Keratinocyte (primary cell): Measurements from ENCODE around the gene PCDHA7. TPM values are rescaled to one million over a fixed set of nuclear protein-coding genes. Genes with fewer than 3 reads are reported as not detected.
"Not testable (repeated sequence)": the region's sequence is repeated elsewhere in the genome, so short reads cannot be mapped to it uniquely, and the experiment has no call there.

Experiments
- DNase-seq: peaks from one replicate; pipeline ENCODE4 v3.0.0-alpha.2; 2011; ENCODE audit warnings: low read depth, missing footprints, low spot score
- FAIRE-seq: peaks from 2 replicates; lab custom pipeline; 2011; peaks lifted over from hg19 to GRCh38; lab: Jason Lieb, UNC
- H2AFZ ChIP-seq: 2 replicates; pipeline ENCODE4 v1.6.0; 2012; ENCODE audit warnings: low read length, control low read depth, inconsistent platforms; ENCODE audit not compliant: control insufficient read depth
- H3K27ac ChIP-seq: 2 replicates; pipeline ENCODE4 v1.5.1; 2011; ENCODE audit warnings: low read length; ENCODE audit not compliant: control insufficient read depth, insufficient read depth
- H3K27me3 ChIP-seq: 3 replicates; pipeline ENCODE4 v1.6.0; 2011; ENCODE audit warnings: low read length; ENCODE audit not compliant: control insufficient read depth, insufficient read depth; ENCODE audit errors: extremely low read depth
- H3K36me3 ChIP-seq, 2 experiments: 2 replicates in 1 of 2; 3 replicates in 1 of 2; pipeline ENCODE4 v1.5.1; 2011; ENCODE audit warnings: low read length in 2 of 2, mild to moderate bottlenecking in 1 of 2; ENCODE audit not compliant: control insufficient read depth in 2 of 2, insufficient read depth in 2 of 2; ENCODE audit errors: extremely low read depth in 1 of 2
- H3K4me1 ChIP-seq: 3 replicates; pipeline ENCODE4 v1.5.1; 2011; ENCODE audit warnings: low read length; ENCODE audit not compliant: control insufficient read depth, insufficient read depth; ENCODE audit errors: extremely low read depth
- H3K4me2 ChIP-seq: 3 replicates; pipeline ENCODE4 v1.6.0; 2011; ENCODE audit warnings: low read depth, low read length; ENCODE audit not compliant: control insufficient read depth, insufficient read depth; ENCODE audit errors: extremely low read depth
- H3K4me3 ChIP-seq, 3 experiments: fragments of 200-600 bp in 1 of 3; sonication (generic) in 1 of 3; 2 replicates in 2 of 3; 3 replicates in 1 of 3; pipeline ENCODE4 v1.5.1; 2011 to 2016; ENCODE audit warnings: low read length in 3 of 3, mild to moderate bottlenecking in 3 of 3, control low read depth in 2 of 3, inconsistent platforms in 1 of 3, low read depth in 1 of 3, mixed read lengths in 1 of 3, mixed run types in 1 of 3, moderate library complexity in 1 of 3; ENCODE audit not compliant: control insufficient read depth in 2 of 3, insufficient read depth in 2 of 3; ENCODE audit errors: extremely low read depth in 1 of 3
- H3K79me2 ChIP-seq: 2 replicates; pipeline ENCODE4 v1.6.0; 2012; ENCODE audit warnings: low read length; ENCODE audit not compliant: control insufficient read depth, insufficient read depth
- H3K9ac ChIP-seq: 3 replicates; pipeline ENCODE4 v1.6.0; 2011; ENCODE audit warnings: low read length; ENCODE audit not compliant: control insufficient read depth, insufficient read depth; ENCODE audit errors: extremely low read depth
- H3K9me1 ChIP-seq: 3 replicates; pipeline ENCODE4 v1.6.0; 2011; ENCODE audit warnings: low read length; ENCODE audit not compliant: control insufficient read depth, insufficient read depth; ENCODE audit errors: extremely low read depth
- H3K9me3 ChIP-seq: 2 replicates; pipeline ENCODE4 v1.5.1; 2012; ENCODE audit warnings: low read depth, low read length; ENCODE audit not compliant: control insufficient read depth
- H4K20me1 ChIP-seq: 3 replicates; pipeline ENCODE4 v1.6.0; 2011; ENCODE audit warnings: low read length; ENCODE audit not compliant: control insufficient read depth, insufficient read depth; ENCODE audit errors: extremely low read depth
- CTCF ChIP-seq, 3 experiments: IDR thresholded peaks in 1 of 3; conservative IDR thresholded peaks in 1 of 3; optimal IDR thresholded peaks in 1 of 3; 2 replicates in 2 of 3; 3 replicates in 1 of 3; pipeline versions ENCODE3 to v1.5.1; 2011; ENCODE audit warnings: low read length in 3 of 3, mild to moderate bottlenecking in 3 of 3, moderate library complexity in 2 of 3, control low read depth in 1 of 3, inconsistent platforms in 1 of 3; ENCODE audit not compliant: insufficient read depth in 2 of 3; ENCODE audit errors: extremely low read depth in 1 of 3
- EZH2 ChIP-seq: IDR thresholded peaks from one replicate; pipeline ENCODE4 v1.6.1; 2012; ENCODE audit warnings: inconsistent platforms, mild to moderate bottlenecking, low read length, moderate library complexity
- dilution Hi-C: fragments of 300-500 bp; cut with MboI; formaldehyde crosslinking; loops from one replicate; pipeline ENCODE4 v1.7.0; 2020; ENCODE audit warnings: low sequenced_read_pairs; ENCODE audit not compliant: extremely low pct_ligation_motif_present
- polyA plus RNA-seq, 5 experiments: library from polyadenylated mRNA; depleted of rRNA in 3 of 5; stranded (reverse) in 3 of 5; stranded (forward) in 1 of 5; unstranded in 1 of 5; fragments of >200 nt; gene quantifications; 1 replicate in 1 of 5; 2 replicates in 3 of 5; 3 replicates in 1 of 5; pipeline versions ENCODE4 v1.2.1 to v1.2.3, GENCODE V29; 2011 to 2012; ENCODE audit warnings: missing spikeins in 2 of 5, low read depth in 1 of 5, low replicate concordance in 1 of 5

PCDHA7 gene
- polyA plus RNA-seq, 1 donor (not counting 4 experiments of a cell fraction or from before 2014, with no cell fraction given) = 0.04 TPM

DNA sequence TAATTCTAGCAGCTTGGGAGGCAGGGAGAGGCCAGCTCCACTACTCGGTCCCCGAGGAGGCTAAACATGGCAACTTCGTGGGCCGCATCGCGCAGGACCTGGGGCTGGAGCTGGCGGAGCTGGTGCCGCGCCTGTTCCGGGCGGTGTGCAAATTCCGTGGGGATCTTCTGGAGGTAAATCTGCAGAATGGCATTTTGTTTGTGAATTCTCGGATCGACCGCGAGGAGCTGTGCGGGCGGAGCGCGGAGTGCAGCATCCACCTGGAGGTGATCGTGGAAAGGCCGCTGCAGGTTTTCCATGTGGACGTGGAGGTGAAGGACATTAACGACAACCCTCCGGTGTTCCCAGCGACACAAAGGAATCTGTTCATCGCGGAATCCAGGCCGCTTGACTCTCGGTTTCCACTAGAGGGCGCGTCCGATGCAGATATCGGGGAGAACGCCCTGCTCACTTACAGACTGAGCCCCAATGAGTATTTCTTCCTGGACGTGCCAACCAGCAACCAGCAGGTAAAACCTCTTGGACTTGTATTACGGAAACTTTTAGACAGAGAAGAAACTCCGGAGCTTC lies 455 bp downstream of the PCDHA7 start:
- H3K79me2 ChIP-seq, H3K4me2 ChIP-seq, H4K20me1 ChIP-seq, DNase-seq, H3K4me3 ChIP-seq, H3K4me1 ChIP-seq, H3K9ac ChIP-seq, H3K36me3 ChIP-seq, FAIRE-seq, H3K27ac ChIP-seq, H2AFZ ChIP-seq, dilution Hi-C loops, H3K27me3 ChIP-seq, H3K9me1 ChIP-seq: not testable (repeated sequence)
- peaks cover 16% of the 10 kb centered on the region for H3K9me3 ChIP-seq

DNA sequence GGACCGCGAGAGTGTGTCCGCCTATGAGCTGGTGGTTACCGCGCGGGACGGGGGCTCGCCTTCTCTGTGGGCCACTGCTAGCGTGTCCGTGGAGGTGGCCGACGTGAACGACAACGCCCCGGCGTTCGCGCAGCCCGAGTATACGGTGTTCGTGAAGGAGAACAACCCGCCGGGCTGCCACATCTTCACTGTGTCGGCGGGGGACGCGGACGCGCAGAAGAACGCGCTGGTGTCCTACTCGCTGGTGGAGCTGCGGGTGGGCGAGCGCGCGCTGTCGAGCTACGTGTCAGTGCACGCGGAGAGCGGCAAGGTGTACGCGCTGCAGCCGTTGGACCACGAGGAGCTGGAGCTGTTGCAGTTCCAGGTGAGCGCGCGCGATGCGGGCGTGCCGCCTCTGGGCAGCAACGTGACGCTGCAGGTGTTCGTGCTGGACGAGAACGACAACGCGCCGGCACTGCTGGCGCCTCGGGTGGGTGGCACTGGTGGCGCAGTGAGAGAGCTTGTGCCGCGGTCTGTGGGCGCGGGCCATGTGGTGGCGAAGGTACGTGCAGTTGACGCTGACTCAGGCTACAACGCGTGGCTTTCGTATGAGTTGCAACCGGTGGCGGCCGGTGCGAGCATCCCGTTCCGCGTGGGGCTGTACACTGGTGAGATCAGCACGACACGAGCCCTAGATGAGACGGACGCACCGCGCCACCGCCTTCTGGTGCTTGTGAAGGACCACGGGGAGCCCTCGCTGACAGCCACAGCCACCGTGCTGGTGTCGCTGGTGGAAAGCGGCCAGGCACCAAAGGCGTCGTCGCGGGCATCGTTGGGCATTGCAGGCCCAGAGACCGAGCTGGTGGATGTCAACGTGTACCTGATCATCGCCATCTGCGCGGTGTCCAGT lies 1.8 kb downstream of the PCDHA7 start:
- FAIRE-seq = no peak
- dilution Hi-C loops = no loop called here
- no peak for TF ChIP-seq EZH2
- no peak for TF ChIP-seq CTCF (optimal IDR thresholded peaks at IDR 0.05 in 1 of 3, IDR thresholded peaks at IDR 0.05 in 1 of 3, conservative IDR thresholded peaks at IDR 0.05 in 1 of 3; ENCODE audit: extremely low read depth in 1 of 3, insufficient read depth in 2 of 3, low read length in 3 of 3)
- H3K79me2 ChIP-seq = no peaks in the 10 kb centered on the region
- no peak overlapping the region for H3K4me2 ChIP-seq
- H3K4me3 ChIP-seq = no peak overlapping the region
- H2AFZ ChIP-seq = no peak overlapping the region
- no peak for DNase-seq
- H4K20me1 ChIP-seq = no peaks in the 10 kb centered on the region
- no peak overlapping the region for H3K27ac ChIP-seq
- no peaks in the 10 kb centered on the region for H3K27me3 ChIP-seq
- no peaks in the 10 kb centered on the region for H3K4me1 ChIP-seq
- no peaks in the 10 kb centered on the region for H3K9me1 ChIP-seq
- H3K36me3 ChIP-seq = no peaks in the 10 kb centered on the region
- no peak overlapping the region for H3K9ac ChIP-seq
- peaks cover 12% of the 10 kb centered on the region for H3K9me3 ChIP-seq
